ENCODE measurements around the gene SPOCK2. TPM values are rescaled to one million over a fixed set of nuclear protein-coding genes. Genes with fewer than 3 reads are reported as not detected.

Gene SPOCK2
- total RNA-seq, 4 donors from 2014 or later, result 1.8 to 18.7 (median 4.5) TPM

DNA sequence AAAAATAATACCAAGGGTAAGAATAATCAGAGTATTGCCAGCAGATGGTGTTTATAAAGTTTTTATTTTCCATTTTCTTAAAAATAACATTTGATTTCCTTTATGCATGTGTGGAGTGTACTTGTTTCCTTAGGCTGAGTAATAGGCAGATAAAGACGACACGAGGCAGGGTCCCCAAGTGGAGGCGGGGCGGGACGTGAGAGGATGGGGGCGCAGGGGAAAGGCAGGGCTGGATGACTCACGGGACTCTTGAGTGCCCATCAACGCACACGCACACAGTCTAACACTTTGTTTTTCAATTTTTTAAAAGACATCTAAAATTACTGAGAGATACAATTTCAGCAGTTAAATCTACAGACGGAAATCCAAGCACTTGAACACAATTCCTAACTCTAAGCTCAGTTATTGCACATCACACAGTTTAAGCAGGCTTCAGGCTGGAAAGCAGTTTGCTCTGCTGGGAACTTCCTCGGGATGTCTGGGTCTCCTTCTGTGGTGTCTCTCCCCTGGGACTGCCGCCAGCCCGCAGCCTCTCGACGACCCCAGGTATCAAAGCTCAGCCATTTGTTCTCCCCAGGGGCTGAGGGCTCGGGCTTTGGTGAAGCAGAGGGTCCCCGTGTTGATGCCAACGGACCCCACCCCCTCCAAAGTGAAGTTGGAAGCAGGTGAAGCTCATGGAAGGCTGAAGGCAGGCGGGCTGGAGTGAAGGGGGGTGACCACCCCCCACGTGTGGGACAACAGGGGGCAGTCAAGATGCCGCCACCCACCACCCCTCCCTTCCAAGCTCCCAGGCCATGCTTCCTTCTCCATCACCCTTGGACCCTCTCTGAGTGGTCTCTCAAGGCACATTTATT, 29.1 kb downstream of the SPOCK2 start:
- no peaks in the 10 kb centered on the region for H3K4me1 ChIP-seq
- intact Hi-C loops (cut with DNase I; ENCODE audit: low total_unique reads), result no loop called here
- no peaks in the 10 kb centered on the region for H3K36me3 ChIP-seq
- no peak overlapping the region for H3K27ac ChIP-seq
- H3K27me3 ChIP-seq, result no peaks in the 10 kb centered on the region
- H3K4me3 ChIP-seq, result no peak overlapping the region
- TF ChIP-seq POLR2A (IDR thresholded peaks at IDR 0.05), result no peak
- TF ChIP-seq, protein P1, sequence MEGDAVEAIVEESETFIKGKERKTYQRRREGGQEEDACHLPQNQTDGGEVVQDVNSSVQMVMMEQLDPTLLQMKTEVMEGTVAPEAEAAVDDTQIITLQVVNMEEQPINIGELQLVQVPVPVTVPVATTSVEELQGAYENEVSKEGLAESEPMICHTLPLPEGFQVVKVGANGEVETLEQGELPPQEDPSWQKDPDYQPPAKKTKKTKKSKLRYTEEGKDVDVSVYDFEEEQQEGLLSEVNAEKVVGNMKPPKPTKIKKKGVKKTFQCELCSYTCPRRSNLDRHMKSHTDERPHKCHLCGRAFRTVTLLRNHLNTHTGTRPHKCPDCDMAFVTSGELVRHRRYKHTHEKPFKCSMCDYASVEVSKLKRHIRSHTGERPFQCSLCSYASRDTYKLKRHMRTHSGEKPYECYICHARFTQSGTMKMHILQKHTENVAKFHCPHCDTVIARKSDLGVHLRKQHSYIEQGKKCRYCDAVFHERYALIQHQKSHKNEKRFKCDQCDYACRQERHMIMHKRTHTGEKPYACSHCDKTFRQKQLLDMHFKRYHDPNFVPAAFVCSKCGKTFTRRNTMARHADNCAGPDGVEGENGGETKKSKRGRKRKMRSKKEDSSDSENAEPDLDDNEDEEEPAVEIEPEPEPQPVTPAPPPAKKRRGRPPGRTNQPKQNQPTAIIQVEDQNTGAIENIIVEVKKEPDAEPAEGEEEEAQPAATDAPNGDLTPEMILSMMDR (IDR thresholded peaks at IDR 0.05), result no peak
- no peaks in the 10 kb centered on the region for H3K9me3 ChIP-seq
- no peak for DNase-seq

DNA sequence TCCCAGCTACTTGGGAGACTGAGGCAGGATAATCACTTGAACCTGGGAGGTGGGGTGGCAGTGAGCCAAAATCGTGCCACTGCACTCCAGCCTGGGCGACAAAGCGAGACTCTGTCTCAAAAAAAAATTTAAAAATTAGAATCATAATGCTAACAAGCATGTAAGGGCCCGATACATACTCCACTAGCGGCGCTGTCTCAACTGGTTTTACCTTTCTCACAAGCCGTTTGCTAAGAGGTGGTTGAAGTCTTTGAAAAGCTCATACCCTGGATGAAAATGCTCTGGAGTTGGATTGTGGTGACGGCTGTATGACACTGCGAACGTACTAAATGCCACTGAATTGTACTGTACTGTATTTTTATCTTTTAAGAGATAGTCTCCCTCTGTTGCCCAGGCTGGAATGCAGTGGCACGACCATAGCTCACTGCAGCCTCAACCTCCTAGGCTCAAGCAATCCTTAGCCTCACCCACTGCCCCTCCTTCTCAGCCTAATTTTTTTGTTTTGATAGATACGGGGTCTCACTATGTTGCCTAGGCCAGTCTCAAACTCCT, 29.9 kb downstream of the SPOCK2 start:
- Histone ChIP-seq H3K4me3 (no peak overlapping the region), H3K27ac (no peak overlapping the region), H3K4me1 (no peaks in the 10 kb centered on the region), H3K27me3 (no peaks in the 10 kb centered on the region), H3K36me3 (no peaks in the 10 kb centered on the region), H3K9me3 (no peaks in the 10 kb centered on the region)
- no peak for TF ChIP-seq POLR2A (IDR thresholded peaks at IDR 0.05)
- TF ChIP-seq, protein P1 (IDR thresholded peaks at IDR 0.05), result no peak
- intact Hi-C loops (cut with DNase I; ENCODE audit: low total_unique reads), result no loop called here
- no peak for DNase-seq

DNA sequence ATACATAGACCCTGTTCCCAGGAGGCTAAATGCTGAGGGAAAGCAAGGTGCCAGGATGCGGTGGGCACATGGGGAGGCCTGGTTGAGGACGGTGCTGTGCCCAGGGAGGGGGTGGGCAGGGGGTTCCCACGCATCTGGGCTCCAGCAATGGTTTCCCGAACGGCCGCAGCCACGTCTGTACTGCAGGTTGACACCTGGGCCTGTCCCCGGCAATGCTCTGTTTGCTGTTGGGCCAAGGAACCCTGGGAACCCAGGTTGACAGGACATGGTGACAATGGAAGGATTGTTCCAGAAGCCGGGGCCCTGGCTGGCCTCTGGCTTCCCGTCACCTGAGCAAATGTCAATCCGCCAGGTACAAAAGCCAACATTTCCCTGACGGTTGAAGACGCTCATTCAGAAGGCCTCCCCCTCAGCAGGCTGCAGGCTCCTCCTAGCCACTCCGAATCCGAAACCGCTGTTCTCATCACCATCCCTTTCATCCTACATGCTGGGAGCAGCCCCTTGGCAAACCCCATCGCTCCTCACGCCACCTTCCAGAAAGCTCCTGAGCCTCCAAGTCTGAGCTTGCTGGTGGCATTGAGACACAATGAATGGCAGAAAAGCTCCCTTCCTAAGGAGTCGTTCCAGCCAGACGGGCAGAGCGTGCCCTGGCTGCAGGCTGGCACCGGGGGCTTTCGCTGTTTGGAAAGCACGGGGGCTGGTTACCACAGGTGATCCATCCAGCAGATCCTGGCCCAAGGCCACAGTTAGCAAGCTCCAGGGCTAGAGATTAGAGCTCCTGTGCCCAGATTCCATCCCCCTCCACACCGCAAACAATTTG, 31.2 kb downstream of the SPOCK2 start:
- Histone ChIP-seq H3K4me1 (no peaks in the 10 kb centered on the region), H3K4me3 (no peak overlapping the region), H3K27me3 (no peaks in the 10 kb centered on the region), H3K9me3 (no peaks in the 10 kb centered on the region), H3K36me3 (no peaks in the 10 kb centered on the region), H3K27ac (no peak overlapping the region)
- intact Hi-C loops (cut with DNase I; ENCODE audit: low total_unique reads), result no loop called here
- TF ChIP-seq POLR2A (IDR thresholded peaks at IDR 0.05), result no peak
- no peak for DNase-seq

DNA sequence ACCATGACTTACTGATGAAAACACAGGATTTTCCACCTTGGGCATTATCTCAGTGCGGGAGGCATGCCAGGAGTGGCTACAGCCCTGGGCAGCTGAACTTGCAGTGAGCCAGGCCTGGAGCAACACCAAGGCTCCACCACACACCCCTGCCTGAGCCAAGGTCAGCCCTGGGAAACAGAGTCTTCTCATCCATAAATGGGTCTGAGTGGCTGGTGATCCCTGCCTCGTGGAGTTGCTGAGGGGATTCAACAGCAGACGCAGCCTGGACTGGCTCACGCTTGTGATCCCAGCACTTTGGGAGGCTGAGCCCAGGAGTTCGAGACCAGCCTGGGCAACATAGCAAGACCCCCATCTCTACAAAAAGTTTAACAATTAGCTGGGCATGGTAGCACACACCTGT, 32.2 kb downstream of the SPOCK2 start:
- Histone ChIP-seq H3K27ac (no peak overlapping the region), H3K4me1 (no peaks in the 10 kb centered on the region), H3K27me3 (no peaks in the 10 kb centered on the region), H3K36me3 (no peaks in the 10 kb centered on the region), H3K4me3 (no peak overlapping the region), H3K9me3 (no peaks in the 10 kb centered on the region)
- intact Hi-C loops (cut with DNase I; ENCODE audit: low total_unique reads), result no loop called here
- DNase-seq, result no peak
- TF ChIP-seq, protein P1 (IDR thresholded peaks at IDR 0.05), result no peak
- TF ChIP-seq POLR2A (IDR thresholded peaks at IDR 0.05), result no peak

DNA sequence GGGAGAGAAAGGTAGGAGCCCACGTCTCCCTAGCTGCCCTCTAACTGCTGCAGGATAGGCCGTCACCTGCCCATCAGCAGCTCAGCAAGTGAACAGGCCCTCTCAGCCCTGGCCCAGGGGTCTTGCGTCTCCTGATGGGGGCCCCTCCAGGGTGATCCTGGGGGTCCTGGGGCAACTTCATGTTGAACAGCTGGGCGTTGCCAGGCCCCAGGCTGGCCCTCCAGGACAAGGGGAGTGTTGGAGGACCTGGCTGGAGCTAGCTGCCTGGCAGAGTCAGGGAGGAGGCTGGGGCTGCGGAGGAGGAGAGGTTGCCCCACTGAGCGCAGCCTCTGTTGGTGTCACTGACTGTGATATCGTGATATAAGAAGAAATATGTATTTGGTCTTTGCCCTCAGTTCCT, 34.7 kb downstream of the SPOCK2 start:
- no peaks in the 10 kb centered on the region for H3K36me3 ChIP-seq
- no peak overlapping the region for H3K27ac ChIP-seq
- H3K4me3 ChIP-seq, result no peak overlapping the region
- intact Hi-C loops (cut with DNase I; ENCODE audit: low total_unique reads), result no loop called here
- TF ChIP-seq, protein P1 (IDR thresholded peaks at IDR 0.05), result no peak
- TF ChIP-seq POLR2A (IDR thresholded peaks at IDR 0.05), result no peak
- H3K4me1 ChIP-seq, result no peaks in the 10 kb centered on the region
- H3K9me3 ChIP-seq, result no peaks in the 10 kb centered on the region
- no peaks in the 10 kb centered on the region for H3K27me3 ChIP-seq
- no peak for DNase-seq
